Measurements from ENCODE around the gene POPDC2.

GRCh38 chr3:119645813-119646212 is 14.6 kb downstream of the POPDC2 start:
- TF ChIP-seq CTCF (conservative IDR thresholded peaks at IDR 0.05 in 1 of 2, IDR thresholded peaks at IDR 0.05 in 1 of 2; ENCODE audit: extremely low read depth in 1 of 2, insufficient read depth in 1 of 2, low read depth in 1 of 2, low read length in 2 of 2) (no peak), EZH2 (IDR thresholded peaks at IDR 0.05; ENCODE audit: borderline replicate concordance, low read length) (no peak)
